ENCODE data around the gene CLEC4M.

DNA sequence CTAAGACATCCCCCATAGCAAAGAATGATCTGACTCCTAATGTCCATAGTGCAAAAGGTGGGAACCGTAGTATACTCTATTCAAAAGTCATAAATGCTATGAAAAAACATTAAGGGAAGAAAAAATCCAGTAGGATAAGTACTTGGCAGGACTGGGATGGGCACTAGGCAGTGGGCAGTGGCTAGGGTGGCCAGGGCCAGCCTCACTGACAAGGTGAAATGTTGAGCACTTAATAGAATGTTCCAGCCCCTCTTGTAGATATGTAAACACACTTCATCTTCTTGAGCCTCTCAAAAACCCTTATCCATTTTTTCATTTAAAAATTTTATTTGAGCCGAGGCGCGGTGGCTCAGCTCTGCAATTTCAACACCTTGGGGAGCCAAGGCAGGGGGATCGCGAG, 29.7 kb upstream of the CLEC4M start:
- no peak for TF ChIP-seq POLR2A (IDR thresholded peaks at IDR 0.05)
- TF ChIP-seq, protein P1, sequence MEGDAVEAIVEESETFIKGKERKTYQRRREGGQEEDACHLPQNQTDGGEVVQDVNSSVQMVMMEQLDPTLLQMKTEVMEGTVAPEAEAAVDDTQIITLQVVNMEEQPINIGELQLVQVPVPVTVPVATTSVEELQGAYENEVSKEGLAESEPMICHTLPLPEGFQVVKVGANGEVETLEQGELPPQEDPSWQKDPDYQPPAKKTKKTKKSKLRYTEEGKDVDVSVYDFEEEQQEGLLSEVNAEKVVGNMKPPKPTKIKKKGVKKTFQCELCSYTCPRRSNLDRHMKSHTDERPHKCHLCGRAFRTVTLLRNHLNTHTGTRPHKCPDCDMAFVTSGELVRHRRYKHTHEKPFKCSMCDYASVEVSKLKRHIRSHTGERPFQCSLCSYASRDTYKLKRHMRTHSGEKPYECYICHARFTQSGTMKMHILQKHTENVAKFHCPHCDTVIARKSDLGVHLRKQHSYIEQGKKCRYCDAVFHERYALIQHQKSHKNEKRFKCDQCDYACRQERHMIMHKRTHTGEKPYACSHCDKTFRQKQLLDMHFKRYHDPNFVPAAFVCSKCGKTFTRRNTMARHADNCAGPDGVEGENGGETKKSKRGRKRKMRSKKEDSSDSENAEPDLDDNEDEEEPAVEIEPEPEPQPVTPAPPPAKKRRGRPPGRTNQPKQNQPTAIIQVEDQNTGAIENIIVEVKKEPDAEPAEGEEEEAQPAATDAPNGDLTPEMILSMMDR (IDR thresholded peaks at IDR 0.05): no peak
